ENCODE measurements around the gene GSTO2. TPM values are rescaled to one million over a fixed set of nuclear protein-coding genes. Genes with fewer than 3 reads are reported as not detected.

Gene GSTO2
- total and polyA plus RNA-seq, 10 of the 15 experiments (the other 5 are each of a cell fraction or from before 2014, with no cell fraction given), result 0.16 to 0.86 (median 0.46) TPM

GRCh38 chr10:104317269-104317710 lies 48.3 kb downstream of the GSTO2 start:
- peaks cover 5% of the 10 kb centered on the region; the same call in 1 of the 2 replicates for H4K20me1 ChIP-seq (ENCODE audit: control insufficient read depth, insufficient read depth)
- intact Hi-C loops (cut with micrococcal nuclease; ENCODE audit: unreplicated experiment), result no loop called here
- H3K9ac ChIP-seq (ENCODE audit: control insufficient read depth, insufficient read depth, low read length), result no peak overlapping the region

More at GRCh38 chr10:104317269-104317710, 48.3 kb downstream of the GSTO2 start:
- Histone ChIP-seq H3K79me2 (ENCODE audit: control insufficient read depth, insufficient read depth, low read length) (peaks cover 11% of the 10 kb centered on the region), H3K9me3 (replicated peaks; ENCODE audit: control insufficient read depth, insufficient read depth, low read length) (no peaks in the 10 kb centered on the region), H3K27me3 (replicated peaks in 1 of 2; ENCODE audit: control insufficient read depth in 2 of 2, insufficient read depth in 2 of 2, low read length in 1 of 2) (no peaks in the 10 kb centered on the region), H2AFZ (ENCODE audit: control insufficient read depth, low read depth, low read length) (no peak overlapping the region), H3K4me3 (no peak overlapping the region), H3K4me2 (ENCODE audit: control insufficient read depth, insufficient read depth) (no peak overlapping the region), H3K4me1 (ENCODE audit: control insufficient read depth, insufficient read depth, low read length) (peaks cover 17% of the 10 kb centered on the region), H3K36me3 (ENCODE audit: control insufficient read depth in 2 of 2, insufficient read depth in 2 of 2, low read length in 1 of 2) (peaks cover 14 to 39% of the 10 kb centered on the region in 2 experiments), H3K27ac (ENCODE audit: control insufficient read depth, insufficient read depth) (no peak overlapping the region)
- BruUV-seq (replicated peaks), result no TSS peak
- no peak for FAIRE-seq
- WGBS (ENCODE audit: insufficient coverage, insufficient replicate concordance, low lambda C conversion rate, missing lambda C conversion rate), result 8% methylated on average over 6 of the region's 6 CpGs
- TF ChIP-seq ASH2L (IDR thresholded peaks at IDR 0.05; ENCODE audit: borderline replicate concordance, low read depth) (no peak), PRDM15 (CRISPR knock-in tag; IDR thresholded peaks at IDR 0.05) (no peak), MYB (IDR thresholded peaks at IDR 0.05; ENCODE audit: borderline replicate concordance, low read depth, low read length) (no peak), RUNX3 (IDR thresholded peaks at IDR 0.05; ENCODE audit: low read length) (no peak), FOS (IDR thresholded peaks at IDR 0.05; ENCODE audit: borderline replicate concordance, extremely low read depth, insufficient read length) (no peak), PML (IDR thresholded peaks at IDR 0.05; ENCODE audit: low read length) (no peak), HDAC2 (IDR thresholded peaks at IDR 0.05) (no peak)
- TF ChIP-seq, protein P1, sequence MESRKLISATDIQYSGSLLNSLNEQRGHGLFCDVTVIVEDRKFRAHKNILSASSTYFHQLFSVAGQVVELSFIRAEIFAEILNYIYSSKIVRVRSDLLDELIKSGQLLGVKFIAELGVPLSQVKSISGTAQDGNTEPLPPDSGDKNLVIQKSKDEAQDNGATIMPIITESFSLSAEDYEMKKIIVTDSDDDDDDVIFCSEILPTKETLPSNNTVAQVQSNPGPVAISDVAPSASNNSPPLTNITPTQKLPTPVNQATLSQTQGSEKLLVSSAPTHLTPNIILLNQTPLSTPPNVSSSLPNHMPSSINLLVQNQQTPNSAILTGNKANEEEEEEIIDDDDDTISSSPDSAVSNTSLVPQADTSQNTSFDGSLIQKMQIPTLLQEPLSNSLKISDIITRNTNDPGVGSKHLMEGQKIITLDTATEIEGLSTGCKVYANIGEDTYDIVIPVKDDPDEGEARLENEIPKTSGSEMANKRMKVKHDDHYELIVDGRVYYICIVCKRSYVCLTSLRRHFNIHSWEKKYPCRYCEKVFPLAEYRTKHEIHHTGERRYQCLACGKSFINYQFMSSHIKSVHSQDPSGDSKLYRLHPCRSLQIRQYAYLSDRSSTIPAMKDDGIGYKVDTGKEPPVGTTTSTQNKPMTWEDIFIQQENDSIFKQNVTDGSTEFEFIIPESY (IDR thresholded peaks at IDR 0.05), result no peak
- TF ChIP-seq, protein P2, sequence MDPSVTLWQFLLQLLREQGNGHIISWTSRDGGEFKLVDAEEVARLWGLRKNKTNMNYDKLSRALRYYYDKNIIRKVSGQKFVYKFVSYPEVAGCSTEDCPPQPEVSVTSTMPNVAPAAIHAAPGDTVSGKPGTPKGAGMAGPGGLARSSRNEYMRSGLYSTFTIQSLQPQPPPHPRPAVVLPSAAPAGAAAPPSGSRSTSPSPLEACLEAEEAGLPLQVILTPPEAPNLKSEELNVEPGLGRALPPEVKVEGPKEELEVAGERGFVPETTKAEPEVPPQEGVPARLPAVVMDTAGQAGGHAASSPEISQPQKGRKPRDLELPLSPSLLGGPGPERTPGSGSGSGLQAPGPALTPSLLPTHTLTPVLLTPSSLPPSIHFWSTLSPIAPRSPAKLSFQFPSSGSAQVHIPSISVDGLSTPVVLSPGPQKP (IDR thresholded peaks at IDR 0.05; ENCODE audit: low read depth, low read length), result no peak
- TF ChIP-seq, protein P3, sequence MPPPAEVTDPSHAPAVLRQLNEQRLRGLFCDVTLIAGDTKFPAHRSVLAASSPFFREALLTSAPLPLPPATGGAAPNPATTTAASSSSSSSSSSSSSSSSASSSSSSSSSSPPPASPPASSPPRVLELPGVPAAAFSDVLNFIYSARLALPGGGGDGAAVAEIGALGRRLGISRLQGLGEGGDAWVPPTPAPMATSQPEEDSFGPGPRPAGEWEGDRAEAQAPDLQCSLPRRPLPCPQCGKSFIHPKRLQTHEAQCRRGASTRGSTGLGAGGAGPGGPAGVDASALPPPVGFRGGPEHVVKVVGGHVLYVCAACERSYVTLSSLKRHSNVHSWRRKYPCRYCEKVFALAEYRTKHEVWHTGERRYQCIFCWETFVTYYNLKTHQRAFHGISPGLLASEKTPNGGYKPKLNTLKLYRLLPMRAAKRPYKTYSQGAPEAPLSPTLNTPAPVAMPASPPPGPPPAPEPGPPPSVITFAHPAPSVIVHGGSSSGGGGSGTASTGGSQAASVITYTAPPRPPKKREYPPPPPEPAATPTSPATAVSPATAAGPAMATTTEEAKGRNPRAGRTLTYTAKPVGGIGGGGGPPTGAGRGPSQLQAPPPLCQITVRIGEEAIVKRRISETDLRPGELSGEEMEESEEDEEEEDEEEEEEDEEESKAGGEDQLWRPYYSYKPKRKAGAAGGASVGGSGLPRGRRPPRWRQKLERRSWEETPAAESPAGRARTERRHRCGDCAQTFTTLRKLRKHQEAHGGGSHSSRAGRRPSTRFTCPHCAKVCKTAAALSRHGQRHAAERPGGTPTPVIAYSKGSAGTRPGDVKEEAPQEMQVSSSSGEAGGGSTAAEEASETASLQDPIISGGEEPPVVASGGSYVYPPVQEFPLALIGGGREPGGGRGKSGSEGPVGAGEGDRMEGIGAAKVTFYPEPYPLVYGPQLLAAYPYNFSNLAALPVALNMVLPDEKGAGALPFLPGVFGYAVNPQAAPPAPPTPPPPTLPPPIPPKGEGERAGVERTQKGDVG (CRISPR knock-in tag; IDR thresholded peaks at IDR 0.05), result no peak
- DNase-seq (ENCODE audit: low read depth, low spot score), result no peak
- ATAC-seq, result no peak
- SMC1A ChIA-PET (ENCODE audit: uncharacterized antibody, unreplicated experiment), result no interaction called here
- CTCF ChIA-PET, result interaction anchor here (0.7 to 2.6 kb wide), 4 partner anchors 11 to 33 kb away, joined by 3 to 14 read pairs (median 6); no protein-coding TSS in a partner anchor
- RAD21 ChIA-PET (ENCODE audit: unreplicated experiment), result no interaction called here
- in situ Hi-C loops (cut with MboI), result no loop called here
- POLR2A ChIA-PET, result no interaction called here

Measured in GM12878 (cell line).